ENCODE results near the gene LRP5.

Gene LRP5

GRCh38 chr11:68382358-68382998, 70.1 kb downstream of the LRP5 start:
- no peak for TF ChIP-seq CTCF (IDR thresholded peaks at IDR 0.05; ENCODE audit: low read length, missing control alignments)
- H3K4me3 ChIP-seq (replicated peaks; ENCODE audit: low read depth, low read length) = no peak overlapping the region
- no peak for DNase-seq (ENCODE audit: low read depth)

GRCh38 chr11:68383976-68384501, 71.6 kb downstream of the LRP5 start:
- peak; percentile 89 for TF ChIP-seq CTCF (IDR thresholded peaks at IDR 0.05; ENCODE audit: low read length, missing control alignments)
- peak; percentile 54 for DNase-seq (ENCODE audit: low read depth)
- no peak overlapping the region for H3K4me3 ChIP-seq (replicated peaks; ENCODE audit: low read depth, low read length)

- TF ChIP-seq CTCF (IDR thresholded peaks at IDR 0.05; ENCODE audit: low read length, missing control alignments) = no peak
- H3K4me3 ChIP-seq (replicated peaks; ENCODE audit: low read depth, low read length) = no peak overlapping the region
- DNase-seq (ENCODE audit: low read depth) = no peak
Observed at GRCh38 chr11:68384530-68385081, 72.2 kb downstream of the LRP5 start.

GRCh38 chr11:68385128-68385527, 72.7 kb downstream of the LRP5 start:
- DNase-seq (ENCODE audit: low read depth) = no peak
- H3K4me3 ChIP-seq (replicated peaks; ENCODE audit: low read depth, low read length) = no peak overlapping the region
- no peak for TF ChIP-seq CTCF (IDR thresholded peaks at IDR 0.05; ENCODE audit: low read length, missing control alignments)

GRCh38 chr11:68386331-68386978, 74.1 kb downstream of the LRP5 start:
- no peak for DNase-seq (ENCODE audit: low read depth)
- no peak overlapping the region for H3K4me3 ChIP-seq (replicated peaks; ENCODE audit: low read depth, low read length)
- TF ChIP-seq CTCF (IDR thresholded peaks at IDR 0.05; ENCODE audit: low read length, missing control alignments) = no peak

GRCh38 chr11:68387840-68388239, 75.4 kb downstream of the LRP5 start:
- no peak for DNase-seq (ENCODE audit: low read depth)
- no peak for TF ChIP-seq CTCF (IDR thresholded peaks at IDR 0.05; ENCODE audit: low read length, missing control alignments)
- no peak overlapping the region for H3K4me3 ChIP-seq (replicated peaks; ENCODE audit: low read depth, low read length)

Measured in fibroblast of pulmonary artery (primary cell).